Panc1 (cell line): Measurements from ENCODE around the gene IL21R.

Source experiments
- CTCF ChIP-seq: fragments of 450-650 bp; IDR thresholded peaks from 2 replicates; pipeline ENCODE4 v1.5.1; 2017; ENCODE audit warnings: mild to moderate bottlenecking
- POLR2AphosphoS5 ChIP-seq: IDR thresholded peaks from 2 replicates; pipeline ENCODE4 v1.6.1; 2012; ENCODE audit warnings: mild to moderate bottlenecking, low read depth, low read length, moderate library complexity
- REST ChIP-seq, 2 experiments: IDR thresholded peaks; 2 replicates each; pipeline ENCODE4 v1.6.1; 2011 to 2012; ENCODE audit warnings: low read depth in 2 of 2, control low read depth in 1 of 2, low read length in 1 of 2, mild to moderate bottlenecking in 1 of 2, moderate library complexity in 1 of 2; ENCODE audit not compliant: insufficient read depth in 1 of 2
- SIN3A ChIP-seq: IDR thresholded peaks from 2 replicates; pipeline ENCODE4 v1.6.1; 2012; ENCODE audit warnings: low read depth, mild to moderate bottlenecking, low read length, moderate library complexity, borderline replicate concordance; ENCODE audit not compliant: insufficient read depth
- TCF7L2 ChIP-seq: IDR thresholded peaks from 2 replicates; pipeline ENCODE4 v1.6.1; 2011; ENCODE audit warnings: mild to moderate bottlenecking, low read depth, low read length, inconsistent platforms

- TF ChIP-seq POLR2AphosphoS5 (no peak), REST (IDR thresholded peaks at IDR 0.05; ENCODE audit: insufficient read depth in 1 of 2, low read depth in 2 of 2, low read length in 1 of 2) (no peak), CTCF (no peak), TCF7L2 (no peak), SIN3A (no peak)
Measured at GRCh38 chr16:27475561-27475960, 73.6 kb downstream of the IL21R start.
